Activated CD4-positive, alpha-beta T cell treated with anti-CD3 and anti-CD28 coated beads, Interleukin-2, Interleukin-6, amounts not matched to agents 100 ng/mL and 50 ng/mL, durations not matched to agents 16 hours and 8 hours (primary cell): ENCODE results near the gene SWSAP1.

Experiments used
- DNase-seq: peaks from one replicate; pipeline ENCODE4 v3.0.0-alpha.2; 2020

The SWSAP1 gene

DNA sequence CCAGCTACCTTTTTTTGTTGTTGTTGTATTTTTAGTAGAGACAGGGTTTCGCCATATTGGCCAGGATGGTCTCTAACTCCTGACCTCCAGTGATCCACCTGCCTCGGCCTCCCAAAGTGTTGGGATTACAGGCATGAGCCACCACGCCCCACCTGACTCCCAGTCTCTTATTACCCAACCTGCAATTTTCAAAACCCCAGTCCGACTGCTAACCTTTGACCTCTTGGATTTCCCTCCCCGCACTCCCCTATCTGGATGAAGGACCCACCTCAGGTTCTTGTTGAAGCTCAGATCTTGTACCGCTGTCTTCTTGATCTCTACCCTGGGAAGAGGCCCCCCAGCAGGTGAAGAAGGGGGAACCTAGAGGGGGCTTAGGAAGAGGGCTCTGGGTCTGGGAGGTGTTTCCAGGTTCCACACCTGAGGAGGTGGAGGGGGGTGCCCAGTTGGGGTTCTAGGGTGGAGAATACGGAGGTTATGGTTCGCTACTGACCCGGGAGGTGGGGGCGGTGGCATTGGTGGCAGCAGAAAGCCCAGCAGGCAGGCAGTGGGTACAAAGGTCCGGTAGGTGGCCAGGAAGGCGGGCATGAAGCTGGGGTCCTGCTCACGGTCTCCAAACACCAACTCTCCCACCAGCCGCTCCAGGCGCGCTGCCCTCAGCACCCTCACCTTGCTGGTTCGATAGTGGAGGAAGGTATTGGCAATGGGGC is 42.0 kb downstream of the SWSAP1 start:
- no peak for DNase-seq

DNA sequence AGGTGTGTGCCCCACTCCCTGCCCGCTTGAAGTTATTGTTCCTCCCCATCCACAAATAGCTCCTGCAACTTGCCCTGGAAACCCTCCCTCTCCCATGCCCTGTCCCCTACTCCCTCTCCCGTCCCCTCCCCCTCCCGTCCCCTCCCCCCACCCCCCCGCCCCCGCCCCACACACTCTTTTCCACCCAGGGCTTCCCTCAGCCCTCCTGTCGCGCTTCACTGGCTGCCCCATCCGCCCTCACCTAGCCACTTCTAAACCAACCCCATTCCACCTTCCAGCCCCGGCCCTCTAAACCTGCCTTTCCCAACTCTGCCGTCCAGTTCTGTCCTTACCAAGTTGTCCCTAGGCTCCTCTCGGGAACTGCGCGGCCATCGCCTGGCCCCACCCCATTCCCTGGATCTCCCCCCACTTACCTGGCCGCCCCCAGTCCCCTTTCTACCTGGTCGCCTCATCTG is 43.7 kb downstream of the SWSAP1 start:
- no peak for DNase-seq

DNA sequence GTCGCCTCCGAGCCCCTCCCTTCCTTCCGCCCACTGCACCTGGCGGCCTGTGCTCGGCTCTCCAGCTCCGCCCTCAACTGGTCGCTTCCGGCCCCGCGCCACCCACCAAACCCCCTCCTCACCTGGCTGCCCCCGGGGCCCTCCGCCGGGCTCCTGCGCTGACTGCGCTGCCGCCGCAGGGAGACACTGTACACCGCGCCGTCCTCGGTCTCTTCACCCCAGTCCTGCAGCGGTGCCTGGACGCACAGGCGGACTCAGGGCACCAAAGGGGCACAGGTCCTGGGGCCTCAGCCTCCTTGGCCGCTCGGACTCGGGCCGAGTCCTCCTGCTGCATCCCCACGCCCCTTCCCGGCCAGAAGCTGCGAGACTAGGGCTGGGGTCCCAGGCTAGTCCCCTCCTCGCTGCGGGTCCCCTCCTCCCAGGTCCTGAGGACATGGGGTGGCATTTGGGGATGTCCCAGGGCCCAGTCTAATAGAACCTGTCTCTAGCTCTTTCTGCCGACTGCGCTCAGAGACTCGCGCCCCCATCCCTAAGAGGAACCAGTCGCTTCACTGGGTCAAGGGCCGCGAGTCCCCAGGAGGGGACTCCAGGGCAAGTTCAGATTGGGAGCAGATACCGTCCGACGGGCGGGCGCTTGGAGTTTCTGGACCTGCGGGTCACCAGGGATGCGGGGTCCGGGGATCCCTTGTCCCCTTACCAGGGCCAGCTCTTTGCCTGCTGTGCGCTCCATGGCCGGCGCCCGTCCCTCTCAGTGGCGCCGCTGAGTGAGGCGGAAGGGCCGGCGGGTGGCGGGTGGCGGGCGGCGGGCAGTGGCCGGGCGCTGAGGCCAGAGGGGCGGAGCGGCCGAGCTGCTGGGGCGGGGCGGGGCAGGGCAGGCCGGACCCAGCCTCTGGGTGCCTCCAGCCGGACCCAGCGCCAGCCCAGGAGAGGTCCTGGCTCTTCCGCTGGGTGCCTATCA is 44.4 kb downstream of the SWSAP1 start, which contains the start of gene RGL3:
RGL3 (minus strand) TSS at position 766 of the 958 bp plus-strand sequence; CDS start at position 730, 36 bp downstream.
- no peak for DNase-seq

DNA sequence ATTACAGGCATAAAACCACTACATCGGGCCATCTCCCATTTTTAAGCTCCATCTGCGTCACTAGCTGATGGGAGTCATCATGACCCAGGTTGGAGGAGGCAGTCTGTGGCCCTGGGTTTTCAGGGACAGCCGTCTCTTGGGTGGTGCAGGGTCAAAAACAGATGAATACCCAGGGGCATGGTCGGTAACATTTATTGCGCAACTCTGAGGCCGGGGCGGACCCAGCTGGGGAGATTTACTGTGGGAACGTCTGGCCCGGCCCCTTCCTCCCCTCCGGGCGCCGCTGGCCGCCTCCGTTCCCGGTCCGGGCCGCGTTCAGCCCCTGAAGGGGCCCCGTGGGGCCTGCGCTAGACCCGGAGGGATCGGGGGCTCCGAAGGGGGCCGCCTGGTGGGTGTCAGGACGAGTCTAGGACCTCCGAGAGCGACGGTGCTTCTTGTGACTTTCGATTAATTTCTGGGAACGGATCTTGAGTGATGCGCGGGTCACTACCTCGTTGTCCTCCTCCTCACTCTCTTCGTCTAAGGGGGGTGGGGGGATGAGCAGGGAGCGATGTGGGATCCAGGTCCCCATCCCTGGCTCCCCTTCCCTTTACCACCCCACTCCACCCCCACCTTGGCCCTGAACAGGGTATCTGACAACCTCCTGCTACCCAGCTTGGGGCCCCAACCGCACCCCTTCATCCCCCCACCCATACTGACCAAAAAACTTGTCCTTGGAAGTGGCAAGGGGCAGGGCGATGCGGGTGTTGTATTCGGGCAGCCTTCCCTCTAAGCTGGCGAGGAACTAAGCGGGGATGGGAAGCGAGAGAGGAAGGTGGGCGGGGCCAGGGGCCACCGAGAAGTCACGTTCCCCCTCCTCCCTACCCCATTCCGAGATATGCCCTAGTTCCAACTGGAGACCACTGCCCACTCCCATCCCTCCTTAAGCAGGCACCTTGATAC is 46.2 kb downstream of the SWSAP1 start:
- DNase-seq = no peak

DNA sequence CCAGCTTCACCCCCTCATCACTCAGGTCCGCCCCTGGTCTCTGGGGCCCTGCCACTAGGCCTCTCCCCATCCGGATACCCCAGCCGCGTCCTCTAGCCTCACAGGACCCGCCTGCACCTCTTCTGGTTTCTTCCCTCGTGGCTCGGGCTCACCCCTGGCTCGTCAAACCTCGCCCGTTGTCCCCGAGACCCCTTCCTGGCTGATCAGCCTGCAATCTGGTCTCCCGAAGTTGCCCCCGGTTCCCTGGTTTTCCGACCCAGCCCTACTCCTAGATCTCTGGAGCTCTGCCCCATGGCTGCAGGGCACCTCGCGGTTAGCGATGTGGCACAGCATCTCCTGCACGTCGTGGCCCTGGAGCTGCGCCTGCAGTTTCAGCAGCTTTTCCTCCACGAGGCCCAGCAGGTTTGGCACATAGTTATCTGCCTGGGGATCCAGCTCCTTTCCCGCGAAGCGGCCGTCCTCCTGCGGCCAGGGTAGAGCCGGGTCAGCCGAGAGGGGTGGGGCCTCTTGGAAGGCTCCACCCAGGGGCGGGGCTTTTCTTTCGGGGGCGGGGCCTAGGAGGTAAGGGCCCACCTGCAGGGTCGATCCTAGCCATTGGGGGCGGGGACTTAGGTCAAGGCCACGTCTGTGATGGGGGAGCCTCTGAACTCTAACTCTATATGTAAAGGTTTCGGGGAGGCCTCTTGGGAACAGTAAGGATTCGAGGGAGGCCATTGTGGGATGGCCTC is 47.1 kb downstream of the SWSAP1 start:
- DNase-seq = peak; percentile 42

DNA sequence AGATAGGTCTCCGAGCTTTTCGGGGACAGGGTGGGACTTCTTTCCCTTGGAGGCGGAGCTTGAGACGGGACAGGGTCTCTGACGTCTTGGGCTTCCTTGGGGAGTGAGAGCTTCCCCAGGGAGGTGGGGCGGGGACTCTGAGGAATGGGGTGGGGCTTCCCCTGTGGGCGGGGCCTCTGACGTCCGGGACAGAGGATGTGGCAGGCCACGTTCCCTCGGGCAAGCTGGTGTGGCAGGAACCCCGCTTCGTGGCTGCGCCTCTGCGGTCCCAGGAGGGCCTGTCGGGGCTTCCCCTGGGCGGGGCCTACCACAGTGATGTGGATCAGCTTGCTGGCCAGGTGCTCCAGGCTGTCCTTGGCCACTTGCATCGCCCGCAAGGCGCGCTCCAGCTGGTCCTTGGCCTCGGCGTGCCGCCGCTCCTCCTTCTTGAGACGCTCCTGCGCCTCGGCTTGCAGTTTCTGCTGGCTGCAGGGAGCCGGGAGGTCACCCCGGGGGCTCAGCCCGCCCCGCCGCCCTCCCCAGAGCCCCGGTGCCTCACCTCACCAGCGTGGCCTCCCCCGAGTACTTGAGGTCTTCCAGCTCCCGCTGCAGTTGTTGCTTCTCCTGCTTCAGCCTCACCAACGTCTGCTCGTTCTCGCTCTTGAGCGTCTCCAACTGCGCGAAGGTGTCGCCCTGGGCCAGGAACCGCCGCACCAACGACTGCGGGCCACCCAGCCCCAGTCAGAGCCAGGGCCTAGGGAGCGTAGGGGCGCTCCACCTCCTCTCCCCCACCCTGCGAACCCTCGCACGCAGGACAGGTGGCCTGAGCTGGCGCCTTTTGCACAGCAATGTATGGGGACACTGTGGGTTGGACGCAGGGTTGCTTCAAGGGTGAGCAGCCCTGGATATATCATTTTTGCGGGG is 47.9 kb downstream of the SWSAP1 start:
- peak; percentile 83 for DNase-seq

DNA sequence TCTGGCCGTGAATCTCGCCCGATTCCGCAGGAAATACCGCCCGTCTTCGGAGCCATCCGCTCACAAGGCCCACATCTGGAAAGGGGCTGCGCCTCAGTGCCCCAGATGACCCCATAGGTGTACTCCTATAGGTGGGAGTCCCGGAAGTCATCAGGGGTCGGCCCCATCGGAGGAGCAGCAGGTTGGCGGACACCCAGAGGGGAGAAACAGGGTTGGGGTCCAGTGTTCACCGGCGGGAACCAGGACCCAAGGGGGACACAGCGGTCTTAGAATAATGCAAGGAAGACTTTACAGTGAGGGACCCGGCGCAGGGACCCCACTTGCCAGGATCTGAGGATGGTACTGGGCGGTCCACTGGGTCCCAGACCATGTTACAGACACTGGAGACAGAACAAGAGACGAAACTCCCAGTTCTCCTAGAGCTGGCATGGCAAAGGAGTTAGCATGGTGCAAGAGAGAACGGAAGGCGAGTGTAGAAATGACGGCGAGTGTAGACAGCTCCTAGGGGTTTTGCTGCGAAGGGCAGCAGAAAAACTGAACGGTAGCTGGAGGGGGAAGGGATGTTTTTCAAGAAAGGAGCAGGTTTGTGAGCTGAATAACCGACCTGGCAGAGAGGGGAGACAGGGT is 48.8 kb downstream of the SWSAP1 start:
- DNase-seq = no peak

DNA sequence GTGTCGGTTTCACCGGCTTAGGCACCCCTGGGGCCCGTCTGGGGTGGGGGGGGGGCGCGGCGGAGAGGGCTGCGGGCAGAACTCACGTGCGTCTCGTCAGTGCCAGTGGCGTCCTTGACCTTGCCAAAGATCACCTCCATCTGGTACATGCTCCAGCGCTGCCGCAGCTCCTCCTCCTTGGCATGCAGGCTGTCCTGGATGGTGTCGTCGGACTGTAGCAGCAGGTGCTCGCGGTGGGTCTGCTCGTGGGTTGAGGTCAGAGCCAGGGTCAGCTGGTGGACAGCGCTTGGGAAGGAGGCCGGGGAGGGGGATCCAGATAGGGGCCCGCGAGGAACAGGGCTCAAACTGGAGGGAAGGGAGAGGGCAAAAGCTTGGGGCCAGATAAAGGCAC is 49.3 kb downstream of the SWSAP1 start:
- DNase-seq = no peak
